OCI-LY1 (cell line): Measurements from ENCODE around the gene MAPRE3.

ENCODE experiments used
- H2AFZ ChIP-seq: fragments of 200-600 bp; sonication (generic), shearing (Covaris generic); 2 replicates; pipeline ENCODE4 v1.6.0; 2014; ENCODE audit warnings: antibody characterized with exemption, mild to moderate bottlenecking, low read length
- H3F3A ChIP-seq: fragments of 200-600 bp; sonication (generic), shearing (Covaris generic); 2 replicates; pipeline ENCODE4 v1.6.0; 2014; ENCODE audit warnings: mild to moderate bottlenecking, antibody characterized with exemption, low read length, moderate library complexity; ENCODE audit not compliant: insufficient read depth
- H3K27ac ChIP-seq: fragments of 200-600 bp; sonication (generic); 2 replicates; pipeline ENCODE4 v1.5.1; 2014; ENCODE audit warnings: low read length, mixed run types, mild to moderate bottlenecking, low read depth; ENCODE audit not compliant: poor library complexity, severe bottlenecking
- H3K27me3 ChIP-seq: fragments of 200-600 bp; sonication (generic); 2 replicates; pipeline ENCODE4 v1.6.0; 2014; ENCODE audit warnings: antibody characterized with exemption, mild to moderate bottlenecking, low read length, moderate library complexity; ENCODE audit not compliant: insufficient read depth
- H3K36me3 ChIP-seq: fragments of 200-600 bp; sonication (generic); 2 replicates; pipeline ENCODE4 v1.6.1; 2014; ENCODE audit warnings: mild to moderate bottlenecking, antibody characterized with exemption, low read length, moderate library complexity, mixed read lengths; ENCODE audit not compliant: insufficient read depth
- H3K4me1 ChIP-seq: fragments of 200-600 bp; sonication (generic); 2 replicates; pipeline ENCODE4 v1.5.1; 2014; ENCODE audit warnings: mild to moderate bottlenecking, low read length, moderate library complexity; ENCODE audit not compliant: insufficient read depth, severe bottlenecking
- H3K4me2 ChIP-seq: fragments of 200-600 bp; sonication (generic), shearing (Covaris generic); 2 replicates; pipeline ENCODE4 v1.6.1; 2014; ENCODE audit warnings: low read length
- H3K4me3 ChIP-seq: fragments of 200-600 bp; sonication (generic); 2 replicates; pipeline ENCODE4 v1.5.1; 2014; ENCODE audit warnings: low read length, low read depth, mild to moderate bottlenecking, mixed read lengths; ENCODE audit not compliant: poor library complexity, severe bottlenecking
- H3K79me2 ChIP-seq: fragments of 200-600 bp; shearing (Covaris generic); 2 replicates; pipeline ENCODE4 v1.6.1; 2016; ENCODE audit warnings: mixed run types, low read length, mixed read lengths; ENCODE audit not compliant: insufficient read depth
- H3K9ac ChIP-seq: fragments of 200-600 bp; sonication (generic), shearing (Covaris generic); 2 replicates; pipeline ENCODE4 v1.6.1; 2014; ENCODE audit warnings: mild to moderate bottlenecking, low read length, mixed read lengths
- H3K9me2 ChIP-seq: fragments of 200-600 bp; sonication (generic), shearing (Covaris generic); 2 replicates; pipeline ENCODE4 v1.6.1; 2014; ENCODE audit warnings: low read depth, mild to moderate bottlenecking, low read length, mixed read lengths
- H3K9me3 ChIP-seq: fragments of 200-600 bp; shearing (Covaris generic); 2 replicates; pipeline ENCODE4 v1.6.1; 2014; ENCODE audit warnings: low read length, mixed read lengths
- H4K20me1 ChIP-seq: fragments of 200-600 bp; sonication (generic), shearing (Covaris generic); 2 replicates; pipeline ENCODE4 v1.6.0; 2016; ENCODE audit warnings: mild to moderate bottlenecking, low read length; ENCODE audit not compliant: insufficient read depth
- EZH2 ChIP-seq: fragments of 200-600 bp; sonication (generic), shearing (Covaris generic); IDR thresholded peaks from 2 replicates; pipeline ENCODE4 v1.8.0; 2017; ENCODE audit warnings: borderline replicate concordance, mixed run types, mild to moderate bottlenecking, antibody characterized with exemption, low read length, moderate library complexity, mixed read lengths
- TF ChIP-seq, protein P1 (sequence below): fragments of 200-600 bp; sonication (generic), shearing (Covaris generic); IDR thresholded peaks from 2 replicates; pipeline ENCODE4 v1.5.1; 2017; ENCODE audit warnings: mild to moderate bottlenecking, antibody characterized with exemption, low read length, moderate library complexity, mixed read lengths

The MAPRE3 gene

DNA sequence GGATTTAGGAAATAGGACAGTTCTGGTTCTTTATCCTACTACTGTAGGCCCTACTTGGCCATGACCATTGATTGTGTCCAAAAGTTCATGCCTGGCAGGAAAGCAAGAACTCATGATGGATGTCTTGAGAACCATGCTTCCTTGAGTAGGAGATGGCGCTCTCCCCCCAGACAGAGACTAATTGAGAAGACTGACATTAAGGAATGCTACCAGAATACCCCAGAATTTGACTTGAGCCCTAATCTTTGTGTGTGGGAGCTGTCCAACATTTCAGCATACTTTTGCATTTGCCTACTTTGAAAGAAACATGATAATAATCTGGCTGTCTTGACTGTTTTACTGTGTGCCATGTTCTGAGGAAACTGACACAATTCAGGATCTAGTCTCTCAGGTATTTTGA lies 23.3 kb downstream of the MAPRE3 start:
- Histone ChIP-seq H3K27ac (no peak overlapping the region), H3K27me3 (0 out of 2 replicates have a peak, but pooled peaks cover 4% of the 10 kb centered on the region), H3K4me3 (no peak overlapping the region), H4K20me1 (no peaks in the 10 kb centered on the region), H3K9me3 (no peaks in the 10 kb centered on the region), H3F3A (no peaks in the 10 kb centered on the region), H3K9ac (no peak overlapping the region), H3K79me2 (no peaks in the 10 kb centered on the region), H3K4me1 (no peaks in the 10 kb centered on the region), H3K9me2 (no peaks in the 10 kb centered on the region), H3K4me2 (no peak overlapping the region), H3K36me3 (no peaks in the 10 kb centered on the region), H2AFZ (no peak overlapping the region)
- no peak for TF ChIP-seq EZH2
- TF ChIP-seq, protein P1, sequence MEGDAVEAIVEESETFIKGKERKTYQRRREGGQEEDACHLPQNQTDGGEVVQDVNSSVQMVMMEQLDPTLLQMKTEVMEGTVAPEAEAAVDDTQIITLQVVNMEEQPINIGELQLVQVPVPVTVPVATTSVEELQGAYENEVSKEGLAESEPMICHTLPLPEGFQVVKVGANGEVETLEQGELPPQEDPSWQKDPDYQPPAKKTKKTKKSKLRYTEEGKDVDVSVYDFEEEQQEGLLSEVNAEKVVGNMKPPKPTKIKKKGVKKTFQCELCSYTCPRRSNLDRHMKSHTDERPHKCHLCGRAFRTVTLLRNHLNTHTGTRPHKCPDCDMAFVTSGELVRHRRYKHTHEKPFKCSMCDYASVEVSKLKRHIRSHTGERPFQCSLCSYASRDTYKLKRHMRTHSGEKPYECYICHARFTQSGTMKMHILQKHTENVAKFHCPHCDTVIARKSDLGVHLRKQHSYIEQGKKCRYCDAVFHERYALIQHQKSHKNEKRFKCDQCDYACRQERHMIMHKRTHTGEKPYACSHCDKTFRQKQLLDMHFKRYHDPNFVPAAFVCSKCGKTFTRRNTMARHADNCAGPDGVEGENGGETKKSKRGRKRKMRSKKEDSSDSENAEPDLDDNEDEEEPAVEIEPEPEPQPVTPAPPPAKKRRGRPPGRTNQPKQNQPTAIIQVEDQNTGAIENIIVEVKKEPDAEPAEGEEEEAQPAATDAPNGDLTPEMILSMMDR: no peak

DNA sequence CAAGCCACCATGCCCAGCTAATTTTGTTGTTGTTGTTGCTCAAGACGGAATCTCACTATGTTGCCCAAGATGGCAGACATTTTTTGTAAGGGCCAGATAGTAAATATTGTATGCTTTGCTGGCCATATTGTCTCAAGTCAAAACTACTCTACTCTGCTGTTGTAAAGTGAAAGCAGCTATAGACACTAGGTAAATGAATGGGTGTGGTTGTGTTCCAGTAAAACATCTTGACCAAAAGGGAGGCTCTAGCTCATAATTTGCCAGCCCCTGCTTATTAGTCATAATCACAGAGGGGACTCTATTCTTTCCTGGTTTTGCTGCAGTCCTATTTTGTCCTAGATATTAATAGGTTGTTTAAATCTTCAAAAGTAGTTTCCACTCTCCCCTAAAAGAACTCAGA lies 24.5 kb downstream of the MAPRE3 start:
- H3K79me2 ChIP-seq: no peaks in the 10 kb centered on the region
- H3K36me3 ChIP-seq: no peaks in the 10 kb centered on the region
- no peaks in the 10 kb centered on the region for H3K4me1 ChIP-seq
- H3K4me2 ChIP-seq: no peak overlapping the region
- TF ChIP-seq EZH2: no peak
- no peaks in the 10 kb centered on the region for H3K9me3 ChIP-seq
- H3K9me2 ChIP-seq: no peaks in the 10 kb centered on the region
- H3K4me3 ChIP-seq: no peak overlapping the region
- no peaks in the 10 kb centered on the region for H3F3A ChIP-seq
- 0 out of 2 replicates have a peak, but pooled peaks cover 4% of the 10 kb centered on the region for H3K27me3 ChIP-seq
- H3K27ac ChIP-seq: no peak overlapping the region
- H3K9ac ChIP-seq: no peak overlapping the region
- no peak overlapping the region for H2AFZ ChIP-seq
- no peaks in the 10 kb centered on the region for H4K20me1 ChIP-seq

DNA sequence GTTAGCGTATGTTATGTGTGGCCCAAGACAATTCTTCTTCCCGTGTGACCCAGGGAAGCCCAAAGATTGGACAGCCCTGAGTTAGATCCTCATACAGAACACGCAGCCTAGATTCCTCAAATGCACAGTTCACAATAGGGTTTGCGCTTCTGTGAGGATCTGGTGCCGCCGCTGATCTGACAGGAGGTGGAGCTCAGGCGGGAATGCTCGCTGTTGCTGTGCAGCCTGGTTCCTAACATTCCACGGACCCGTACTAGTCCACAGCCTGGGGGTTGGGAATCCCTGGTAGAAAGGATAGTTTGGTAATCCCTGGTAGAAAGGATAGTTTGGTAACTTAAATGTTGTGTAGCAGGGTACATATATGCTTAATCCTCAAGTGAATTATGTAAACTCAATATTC lies 27.0 kb downstream of the MAPRE3 start:
- Histone ChIP-seq H4K20me1 (no peaks in the 10 kb centered on the region), H3K9ac (no peak overlapping the region), H3K4me3 (no peak overlapping the region), H3K36me3 (no peaks in the 10 kb centered on the region), H3K79me2 (no peaks in the 10 kb centered on the region), H3K27ac (no peak overlapping the region), H3K4me1 (no peaks in the 10 kb centered on the region), H3K9me2 (no peaks in the 10 kb centered on the region), H3K9me3 (no peaks in the 10 kb centered on the region), H3F3A (no peaks in the 10 kb centered on the region), H3K4me2 (no peak overlapping the region), H3K27me3 (0 out of 2 replicates have a peak, but pooled peaks cover 4% of the 10 kb centered on the region), H2AFZ (no peak overlapping the region)
- no peak for TF ChIP-seq EZH2
- TF ChIP-seq, protein P1: no peak

DNA sequence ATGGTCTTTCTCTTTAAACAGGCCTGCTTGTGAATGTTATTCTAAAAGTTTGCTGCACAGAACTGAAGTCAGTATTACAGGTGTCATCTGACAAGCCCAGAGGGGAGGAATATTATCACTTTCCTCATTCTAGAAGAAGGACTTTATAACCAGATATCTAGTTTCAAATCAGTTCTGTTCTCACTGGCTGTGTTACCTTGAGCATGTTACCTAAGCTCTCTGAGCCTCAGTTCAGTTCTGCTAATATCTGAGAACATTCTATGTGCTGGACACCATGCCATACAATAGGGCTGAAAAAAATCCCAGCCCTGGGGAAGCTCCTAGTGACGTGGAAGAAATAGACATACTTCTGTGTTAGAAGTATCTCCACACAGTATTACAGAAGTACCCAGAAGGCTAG lies 27.9 kb downstream of the MAPRE3 start:
- H4K20me1 ChIP-seq: no peaks in the 10 kb centered on the region
- no peak overlapping the region for H3K4me2 ChIP-seq
- TF ChIP-seq, protein P1: no peak
- TF ChIP-seq EZH2: no peak
- H3K4me1 ChIP-seq: no peaks in the 10 kb centered on the region
- H3K9me3 ChIP-seq: no peaks in the 10 kb centered on the region
- no peaks in the 10 kb centered on the region for H3K79me2 ChIP-seq
- H3K4me3 ChIP-seq: no peak overlapping the region
- H3K36me3 ChIP-seq: no peaks in the 10 kb centered on the region
- no peak overlapping the region for H2AFZ ChIP-seq
- no peak overlapping the region for H3K9ac ChIP-seq
- H3F3A ChIP-seq: no peaks in the 10 kb centered on the region
- H3K27me3 ChIP-seq: 0 out of 2 replicates have a peak, but pooled peaks cover 4% of the 10 kb centered on the region
- H3K27ac ChIP-seq: no peak overlapping the region
- H3K9me2 ChIP-seq: no peaks in the 10 kb centered on the region
